K562 (cell line): ENCODE measurements around the gene TOX2. TPM values are rescaled to one million over a fixed set of nuclear protein-coding genes. Genes with fewer than 3 reads are reported as not detected.

ENCODE experiments used
- ATAC-seq: fragments of 200-7000 bp; cut with Tn5 transposase; 3 replicates; pipeline ENCODE4 v1.9.1; 2020; ENCODE audit warnings: moderate library complexity
- BruUV-seq: library from RNA; stranded (reverse); fragments of 400-500 nt; replicated peaks from 2 replicates; lab custom pipeline; 2021; lab: Mats Ljungman, UMichigan
- CTCF ChIA-PET: fragments of 300-600 bp; formaldehyde crosslinking; extraction: SDS; loops from one replicate; lab custom pipeline; 2021; ENCODE audit warnings: low intra/inter-chr PET ratio; lab: Yijun Ruan, JAX
- POLR2A ChIA-PET: fragments of 300-600, 350-650 bp; sonication (Branson Sonifier 250); formaldehyde crosslinking; extraction: SDS; loops from one replicate; lab custom pipeline; 2021; ENCODE audit warnings: antibody characterized with exemption, inconsistent platforms; lab: Yijun Ruan, JAX
- DNase-seq, 4 experiments: peaks; one replicate each; pipeline versions ENCODE4 v3.0.0 to v3.0.0-alpha.2; 2011 to 2018; ENCODE audit warnings: low spot score in 3 of 4, mixed read lengths in 3 of 4; ENCODE audit errors: extremely low read depth in 1 of 4
- FAIRE-seq: peaks from 2 replicates; lab custom pipeline; 2011; peaks lifted over from hg19 to GRCh38; lab: Jason Lieb, UNC
- H2AFZ ChIP-seq: 2 replicates; pipeline ENCODE4 v1.6.0; 2011; ENCODE audit warnings: low read depth, low read length, control low read depth, inconsistent platforms
- H3K27ac ChIP-seq: fragments of 200-600 bp; 3 replicates; pipeline ENCODE4 v1.8.0; 2011; ENCODE audit warnings: low read depth, mild to moderate bottlenecking, control low read depth, inconsistent platforms, low read length, moderate library complexity, mixed read lengths; ENCODE audit errors: extremely low read depth
- H3K27me3 ChIP-seq, 2 experiments: fragments of 300-600 bp in 1 of 2; 2 replicates in 1 of 2; 3 replicates in 1 of 2; pipeline versions ENCODE4 v1.6.0 to v1.8.0; 2011; ENCODE audit warnings: inconsistent platforms in 2 of 2, low read length in 2 of 2, mild to moderate bottlenecking in 1 of 2, mixed read lengths in 1 of 2, moderate library complexity in 1 of 2; ENCODE audit not compliant: control insufficient read depth in 2 of 2, insufficient read depth in 2 of 2
- H3K36me3 ChIP-seq: fragments of 300-600 bp; 3 replicates; pipeline ENCODE4 v1.8.0; 2011; ENCODE audit warnings: mild to moderate bottlenecking, low read length, inconsistent platforms; ENCODE audit not compliant: control insufficient read depth, insufficient read depth
- H3K4me1 ChIP-seq, 2 experiments: fragments of 200-600 bp in 1 of 2; replicated peaks in 1 of 2; 2 replicates in 1 of 2; 3 replicates in 1 of 2; pipeline versions ENCODE4 v1.5.1 to v1.8.0; 2011; ENCODE audit warnings: inconsistent platforms in 2 of 2, low read length in 2 of 2, mild to moderate bottlenecking in 1 of 2, mixed read lengths in 1 of 2, moderate library complexity in 1 of 2; ENCODE audit not compliant: control insufficient read depth in 2 of 2, insufficient read depth in 2 of 2
- H3K4me2 ChIP-seq: 2 replicates; pipeline ENCODE4 v1.6.1; 2011; ENCODE audit warnings: low read length, control low read depth, inconsistent platforms, mixed read lengths; ENCODE audit not compliant: insufficient read depth
- H3K4me3 ChIP-seq: fragments of 200-600 bp; sonication (generic), shearing (Covaris generic); 2 replicates; pipeline ENCODE4 v1.5.1; 2016; ENCODE audit warnings: control low read depth, inconsistent platforms
- H3K79me2 ChIP-seq: fragments of 200-600 bp; 3 replicates; pipeline ENCODE4 v1.8.0; 2011; ENCODE audit warnings: low read length, inconsistent platforms; ENCODE audit not compliant: control insufficient read depth, insufficient read depth
- H3K9ac ChIP-seq, 2 experiments: 2 replicates each; pipeline versions ENCODE4 v1.6.0 to v1.6.1; 2011; ENCODE audit warnings: low read depth in 2 of 2, low read length in 2 of 2, control low read depth in 1 of 2, inconsistent platforms in 1 of 2, mild to moderate bottlenecking in 1 of 2, mixed read lengths in 1 of 2; ENCODE audit not compliant: insufficient read depth in 1 of 2
- H3K9me1 ChIP-seq: one replicate; pipeline ENCODE4 v1.6.0; 2011; ENCODE audit warnings: inconsistent platforms, mild to moderate bottlenecking, low read length, moderate library complexity; ENCODE audit not compliant: control insufficient read depth, insufficient read depth
- H3K9me3 ChIP-seq: replicated peaks from 2 replicates; pipeline ENCODE4 v1.5.1; 2011; ENCODE audit warnings: low read depth, low read length, inconsistent platforms; ENCODE audit not compliant: control insufficient read depth, insufficient read depth
- H4K20me1 ChIP-seq: replicated peaks from 2 replicates; pipeline ENCODE4 v1.6.1; 2011; ENCODE audit warnings: low read length, inconsistent platforms, mixed read lengths; ENCODE audit not compliant: control insufficient read depth, insufficient read depth
- HSF4 ChIP-seq: fragments of 250-450 bp; sonication (Bioruptor Pico); IDR thresholded peaks from 2 replicates; pipeline ENCODE4 v2.1.2; 2022; ENCODE audit warnings: mild to moderate bottlenecking, moderate library complexity, borderline replicate concordance
- POLR2H ChIP-seq: IDR thresholded peaks from 2 replicates; pipeline ENCODE4 v1.6.1; 2016; ENCODE audit warnings: missing genetic modification characterization, low read depth, mild to moderate bottlenecking, control low read depth, missing compliant biosample characterization, moderate library complexity
- RBM15 ChIP-seq: fragments of 200-400 bp; formaldehyde crosslinking; IDR thresholded peaks from 2 replicates; pipeline ENCODE4 v1.6.1; 2018; ENCODE audit warnings: mild to moderate bottlenecking, low read length, moderate library complexity; ENCODE audit not compliant: insufficient read depth
- ZNF316 ChIP-seq: fragments of 450-650 bp; IDR thresholded peaks from 2 replicates; pipeline ENCODE4 v1.6.1; 2016
- WGBS: fragments of 100-300 bp; shearing (Covaris generic); methylation state at CpG from one replicate; pipeline ENCODE4 v1.1.6; 2016; ENCODE audit warnings: low coverage, mixed read lengths; ENCODE audit not compliant: insufficient coverage; ENCODE audit errors: missing lambda C conversion rate; 5-methylcytosine and 5-hydroxymethylcytosine counted together
- in situ Hi-C: fragments of 300-500 bp; cut with MboI; formaldehyde crosslinking; loops from 4 replicates; pipeline ENCODE4 v1.15.0; 2018; ENCODE audit warnings: inconsistent platforms, mixed read lengths
- intact Hi-C: fragments of 100-400 bp; cut with micrococcal nuclease; formaldehyde crosslinking; loops from 2 replicates; pipeline ENCODE4 v1.14.2; 2022
- polyA plus RNA-seq, 8 experiments: library from polyadenylated mRNA; depleted of rRNA in 4 of 8; stranded (reverse) in 5 of 8; unstranded in 3 of 8; fragments of >200 nt; fragmentation: Nextera tagmentation in 2 of 8; fragmentation: Illumina TruSeq in 1 of 8; extraction: Ambion mirVana in 2 of 8; extraction: Trizol in 1 of 8; gene quantifications; 2 replicates each; pipeline versions ENCODE4 v1.2.1 to v1.2.3, GENCODE V29; 2011 to 2014; ENCODE audit warnings: inconsistent platforms in 1 of 8, missing spikeins in 1 of 8
- total RNA-seq, 7 experiments: library from RNA; depleted of rRNA in 6 of 7; stranded (reverse); fragments of >200 nt in 6 of 7; fragmentation: Illumina TruSeq in 2 of 7; extraction: Trizol in 2 of 7; gene quantifications; 2 replicates each; pipeline versions ENCODE4 v1.2.1 to v1.2.3, GENCODE V29; 2011 to 2021; ENCODE audit warnings: low replicate concordance in 1 of 7

The TOX2 gene
- total and polyA plus RNA-seq, 9 of the 15 experiments (the other 6 are each of a cell fraction or from before 2014, with no cell fraction given): not detected

DNA sequence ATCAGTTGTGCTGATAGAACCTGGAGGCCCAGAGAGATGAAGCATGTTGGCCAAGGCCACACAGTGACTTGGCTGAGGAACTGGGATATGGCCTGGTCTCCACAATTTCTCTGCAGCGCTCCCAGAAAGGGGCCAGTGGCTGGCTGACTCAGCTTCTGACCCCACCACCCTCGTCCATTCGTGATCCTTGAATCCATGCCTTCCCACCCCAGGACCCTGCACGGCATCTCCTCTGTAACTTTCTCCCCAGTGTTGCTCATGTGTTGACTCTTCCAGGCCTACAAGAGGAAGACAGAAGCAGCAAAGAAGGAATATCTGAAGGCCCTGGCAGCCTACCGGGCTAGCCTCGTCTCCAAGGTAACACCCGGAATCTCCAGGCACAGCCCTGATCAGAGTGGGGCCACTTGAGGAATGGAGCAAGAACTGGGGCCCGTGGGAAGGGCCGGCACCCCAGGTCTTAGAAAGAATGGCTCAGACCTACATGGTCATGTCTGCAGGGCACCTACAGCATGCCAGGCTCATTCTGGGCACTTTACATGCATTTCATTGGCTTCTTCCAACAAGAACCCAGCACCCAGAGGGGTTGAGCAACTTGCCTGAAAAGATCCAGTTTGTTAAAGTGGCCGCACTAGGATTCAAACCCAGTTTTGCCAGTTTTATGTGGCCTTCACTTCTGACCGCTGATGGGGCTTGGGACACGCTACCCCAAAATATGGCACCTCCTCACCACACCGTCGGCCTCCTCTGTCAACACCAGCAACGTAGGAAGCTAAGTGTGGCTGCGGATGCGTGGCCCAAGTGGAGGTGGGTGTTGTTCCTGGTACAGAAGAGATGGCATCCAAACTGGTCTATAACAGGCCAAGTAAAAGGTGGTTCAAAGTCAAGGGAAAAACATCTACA, 150.1 kb downstream of the TOX2 start:
- H4K20me1 ChIP-seq: 0 out of 2 replicates have a peak, but pooled peaks cover 6% of the 10 kb centered on the region
- no peaks in the 10 kb centered on the region for H3K36me3 ChIP-seq
- ChIA-PET POLR2A (interaction anchor here (0.6 to 0.9 kb wide), 3 partner anchors 81 to 602 kb away, joined by 3 to 5 read pairs (median 3); no protein-coding TSS in a partner anchor), CTCF (no interaction called here)
- H3K79me2 ChIP-seq: no peaks in the 10 kb centered on the region
- H3K4me2 ChIP-seq: no peak overlapping the region
- no peak overlapping the region for H3K9ac ChIP-seq
- no peak for DNase-seq
- H3K9me1 ChIP-seq: no peaks in the 10 kb centered on the region
- FAIRE-seq: no peak
- no peaks in the 10 kb centered on the region for H3K9me3 ChIP-seq
- WGBS: 2% methylated on average over 16 of the region's 17 CpGs
- H3K4me1 ChIP-seq: no peaks in the 10 kb centered on the region
- intact Hi-C loops: no loop called here
- H3K27ac ChIP-seq: no peak overlapping the region
- H3K4me3 ChIP-seq: no peak overlapping the region
- TF ChIP-seq POLR2H (no peak), HSF4 (CRISPR knock-in tag) (no peak), ZNF316 (no peak), RBM15 (no peak)
- no TSS peak for BruUV-seq
- in situ Hi-C loops: no loop called here
- H2AFZ ChIP-seq: no peak overlapping the region
- no peak for ATAC-seq
- peaks cover 14 to 49% of the 10 kb centered on the region in 2 experiments for H3K27me3 ChIP-seq
